ENCODE data around the gene TUBB3.
"Not testable (repeated sequence)": the region's sequence is repeated elsewhere in the genome, so short reads cannot be mapped to it uniquely, and the experiment has no call there.

Gene TUBB3

GRCh38 chr16:89919535-89920406, 3.4 kb upstream of the TUBB3 start:
- DNase-seq, result no peak

GRCh38 chr16:89920723-89921122, 2.4 kb upstream of the TUBB3 start:
- DNase-seq, result no peak

GRCh38 chr16:89921131-89921701, 1.9 kb upstream of the TUBB3 start:
- no peak for DNase-seq

- peak; percentile 3 for DNase-seq
Measured at GRCh38 chr16:89921702-89922476, 1.3 kb upstream of the TUBB3 start.

- no peak for DNase-seq
Measured at GRCh38 chr16:89922477-89922883, 662 bp upstream of the TUBB3 start.

- no peak for DNase-seq
Measured at GRCh38 chr16:89923640-89924296, 626 bp downstream of the TUBB3 start.

GRCh38 chr16:89924297-89924924, 1.3 kb downstream of the TUBB3 start:
- peak; percentile 37 for DNase-seq

GRCh38 chr16:89924925-89925307, 1.8 kb downstream of the TUBB3 start:
- no peak for DNase-seq

- DNase-seq, result no peak
Measured at GRCh38 chr16:89925596-89926079, 2.5 kb downstream of the TUBB3 start.

- DNase-seq, result no peak
Measured at GRCh38 chr16:89931305-89931896, 8.3 kb downstream of the TUBB3 start.

- DNase-seq, result no peak
Measured at GRCh38 chr16:89931964-89932363, 8.8 kb downstream of the TUBB3 start.

- not testable (repeated sequence) for DNase-seq
Measured at GRCh38 chr16:89934019-89934418, 10.9 kb downstream of the TUBB3 start.

- DNase-seq, result no peak
Measured at GRCh38 chr16:89934611-89935553, 11.7 kb downstream of the TUBB3 start.

- DNase-seq, result not testable (repeated sequence)
Measured at GRCh38 chr16:89935620-89936019, 12.5 kb downstream of the TUBB3 start.

GRCh38 chr16:89936034-89936433, 12.9 kb downstream of the TUBB3 start:
- no peak for DNase-seq

- no peak for DNase-seq
Measured at GRCh38 chr16:89936508-89936907, 13.4 kb downstream of the TUBB3 start.

- no peak for DNase-seq
Measured at GRCh38 chr16:89936981-89937380, 13.8 kb downstream of the TUBB3 start.

GRCh38 chr16:89938175-89938885, 15.2 kb downstream of the TUBB3 start:
- no peak for DNase-seq

GRCh38 chr16:89944773-89945172, 21.6 kb downstream of the TUBB3 start:
- DNase-seq, result no peak

GRCh38 chr16:89945654-89946053, 22.5 kb downstream of the TUBB3 start:
- no peak for DNase-seq

Data from NCI-H446 treated with DMSO at 0.1 percent for 48 hours (cell line).